Measurements from ENCODE around the gene PTPRD.
"Not testable (repeated sequence)": the region's sequence is repeated elsewhere in the genome, so short reads cannot be mapped to it uniquely, and the experiment has no call there.

The PTPRD gene

DNA sequence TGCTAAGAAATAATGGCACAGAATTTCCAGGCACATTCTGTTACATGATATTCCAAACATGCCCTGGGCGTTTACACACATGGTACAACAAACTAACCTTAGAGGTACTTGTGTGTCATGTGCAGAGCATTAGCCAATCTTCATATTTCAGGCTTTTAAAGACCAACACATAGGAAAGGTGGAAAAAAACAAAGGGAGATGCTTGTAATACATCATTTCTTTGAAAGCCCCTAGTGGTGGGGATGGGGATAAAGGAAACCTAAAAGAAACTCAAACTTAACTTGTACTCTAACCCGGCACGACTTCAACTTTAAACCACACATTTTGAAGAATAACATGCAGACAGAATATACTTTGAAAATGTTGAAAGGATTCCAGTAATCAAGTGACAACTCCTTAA is 133.6 kb downstream of the PTPRD start:
- DNase-seq (ENCODE audit: low read depth, low spot score): no peak

DNA sequence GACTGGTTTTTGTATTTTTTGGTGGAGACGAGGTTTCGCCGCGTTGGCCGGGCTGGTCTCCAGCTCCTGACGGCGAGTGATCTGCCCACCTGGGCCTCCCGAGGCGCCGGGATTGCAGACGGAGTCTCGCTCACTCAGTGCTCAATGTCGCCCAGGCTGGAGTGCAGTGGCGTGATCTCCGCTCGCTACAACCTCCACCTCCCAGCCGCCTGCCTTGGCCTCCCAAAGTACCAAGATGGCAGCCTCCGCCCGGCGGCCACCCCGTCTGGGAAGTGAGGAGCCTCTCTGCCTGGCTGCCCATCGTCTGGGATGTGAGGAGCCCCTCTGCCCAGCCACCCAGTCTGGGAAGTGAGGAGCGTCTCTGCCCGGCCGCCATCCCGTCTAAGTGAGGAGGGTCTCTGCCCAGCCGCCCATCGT is 163.6 kb downstream of the PTPRD start:
- DNase-seq (ENCODE audit: low read depth, low spot score): not testable (repeated sequence)

DNA sequence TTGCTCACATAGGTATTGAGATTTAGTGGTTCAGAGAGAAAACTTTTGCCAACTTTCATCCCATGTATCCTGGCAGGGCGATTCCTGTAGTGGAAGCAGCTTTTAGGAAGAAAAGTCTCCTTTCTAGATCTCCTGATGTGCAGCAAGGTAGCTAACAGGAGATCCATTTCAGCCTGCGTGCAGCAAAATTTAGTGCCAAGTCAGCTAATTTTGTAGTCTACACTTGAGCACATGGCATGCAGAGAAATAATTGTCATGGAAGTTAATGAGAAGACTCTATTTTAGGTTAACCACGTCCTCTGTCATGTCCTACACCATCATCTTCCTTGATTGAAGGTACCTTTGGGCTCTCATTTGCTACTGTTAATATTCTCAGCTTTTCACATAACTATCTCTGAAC is 165.8 kb downstream of the PTPRD start:
- DNase-seq (ENCODE audit: low read depth, low spot score): no peak

DNA sequence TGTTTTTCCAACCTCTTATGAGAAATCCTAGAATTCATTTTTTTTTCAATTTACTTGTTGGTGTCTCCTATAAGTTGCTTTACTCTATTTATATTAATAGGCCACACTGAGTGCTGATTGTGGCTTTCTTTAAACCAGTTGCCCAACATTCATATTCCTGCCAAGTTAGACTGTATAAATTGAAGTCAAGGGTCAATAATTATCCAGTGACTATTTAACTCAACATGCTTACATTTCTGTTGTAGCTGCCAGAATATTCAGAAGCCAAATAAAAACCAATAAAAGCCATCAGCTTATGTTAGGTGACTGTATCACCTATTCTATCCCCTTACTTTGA is 169.0 kb downstream of the PTPRD start:
- no peak for DNase-seq (ENCODE audit: low read depth, low spot score)

DNA sequence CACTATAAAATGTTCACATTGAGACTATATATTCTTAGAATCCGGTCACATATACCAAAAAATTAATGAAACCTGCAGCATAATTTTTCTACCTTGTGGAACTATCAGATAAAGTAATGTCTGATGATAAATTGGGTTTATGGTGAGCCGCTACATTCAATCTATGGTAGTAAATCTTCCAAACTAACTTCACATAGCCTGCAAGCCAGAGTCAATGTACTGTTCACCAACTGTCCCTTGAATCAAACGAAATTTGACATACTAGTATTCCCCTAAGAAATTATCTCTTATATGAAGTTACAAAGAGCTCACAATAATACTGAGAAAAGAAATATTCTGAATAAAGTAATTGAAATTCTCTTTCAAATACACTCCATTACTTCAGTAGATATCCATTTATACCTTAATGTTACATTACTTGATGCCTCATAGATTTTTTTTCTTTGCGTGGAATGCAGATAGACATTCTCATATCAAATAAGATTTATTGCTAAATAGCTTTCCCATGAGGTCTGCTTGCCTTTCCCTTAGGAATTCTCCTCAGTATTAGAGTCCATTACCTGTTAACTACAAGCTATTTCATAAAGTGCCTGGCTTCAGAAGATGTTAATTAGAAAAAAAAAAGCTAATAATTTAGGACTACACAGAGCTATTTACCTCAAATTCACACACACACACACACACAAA is 169.5 kb downstream of the PTPRD start:
- no peak for DNase-seq (ENCODE audit: low read depth, low spot score)

DNA sequence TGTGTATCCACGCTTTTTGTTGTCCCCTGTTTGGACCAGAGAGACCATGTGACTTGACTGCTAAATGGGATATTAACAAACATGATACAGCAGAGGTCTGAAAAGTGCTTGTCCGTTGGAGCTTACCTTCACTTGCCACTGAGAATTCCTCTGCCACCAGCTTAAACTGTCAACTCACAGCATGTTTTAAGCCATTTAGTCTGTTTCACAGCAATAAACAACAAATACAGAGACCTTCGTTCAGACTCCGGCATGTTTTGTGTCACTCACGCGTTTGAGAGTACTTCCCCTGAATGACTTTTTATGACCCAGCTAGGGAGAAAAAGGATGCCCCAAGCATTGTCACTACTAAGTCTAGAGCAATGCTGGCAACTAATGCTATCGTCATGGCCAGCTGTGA is 173.8 kb downstream of the PTPRD start:
- no peak for DNase-seq (ENCODE audit: low read depth, low spot score)

DNA sequence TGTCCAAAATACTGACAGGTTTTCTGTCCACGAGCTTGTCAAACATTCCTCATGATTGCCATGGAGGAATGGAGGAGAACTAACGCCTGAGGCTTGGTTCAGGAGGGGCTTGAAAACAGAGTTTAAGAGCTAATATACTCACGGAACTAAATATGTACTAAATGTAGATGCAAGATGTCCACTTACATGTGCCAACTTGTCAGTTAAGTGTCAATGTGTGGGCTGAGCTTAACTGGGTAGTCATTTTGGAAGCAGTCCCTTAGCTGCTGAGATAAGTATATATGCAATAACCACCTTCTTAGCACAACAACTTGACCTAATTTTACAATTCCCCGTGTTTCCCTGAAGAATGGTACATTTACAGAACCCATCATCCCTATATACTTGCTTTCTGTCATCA is 176.0 kb downstream of the PTPRD start:
- no peak for DNase-seq (ENCODE audit: low read depth, low spot score)

DNA sequence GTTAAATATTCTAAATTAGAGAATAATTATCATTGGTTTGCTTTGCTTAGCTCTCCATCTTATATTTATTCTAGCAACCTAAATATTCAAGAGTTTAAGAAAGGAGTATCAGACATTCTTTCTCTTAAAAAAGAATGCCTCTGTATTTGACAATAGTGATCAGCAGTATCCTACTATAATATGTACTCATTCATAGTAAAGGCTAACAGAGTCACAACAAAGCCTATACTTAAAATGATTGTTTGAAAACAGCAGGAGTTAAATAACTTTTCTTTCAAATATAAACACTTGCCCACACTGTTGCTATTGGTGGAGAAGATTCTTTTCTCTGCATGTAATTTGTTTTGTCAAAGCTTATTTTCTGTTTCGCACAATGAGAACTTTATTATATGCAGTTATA is 178.4 kb downstream of the PTPRD start:
- no peak for DNase-seq (ENCODE audit: low read depth, low spot score)

DNA sequence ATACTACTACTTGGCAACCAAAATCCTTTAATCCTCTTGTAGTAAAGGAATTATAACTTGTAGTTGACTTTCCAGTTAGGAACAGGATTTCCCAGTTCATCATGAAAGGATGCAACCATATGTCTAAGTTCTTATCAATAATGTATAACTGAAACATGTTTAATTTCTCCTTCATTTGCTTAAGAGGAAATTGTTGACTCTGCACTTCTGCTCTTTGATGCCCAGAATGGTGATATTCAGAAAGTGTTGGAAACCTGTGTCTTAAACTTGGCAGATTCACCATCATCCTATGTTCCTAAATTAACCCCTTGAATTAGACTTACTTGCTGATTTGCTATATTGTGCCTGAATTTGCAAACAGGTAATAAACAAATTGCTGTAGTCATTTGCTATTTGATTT is 201.5 kb downstream of the PTPRD start:
- no peak for DNase-seq (ENCODE audit: low read depth, low spot score)

DNA sequence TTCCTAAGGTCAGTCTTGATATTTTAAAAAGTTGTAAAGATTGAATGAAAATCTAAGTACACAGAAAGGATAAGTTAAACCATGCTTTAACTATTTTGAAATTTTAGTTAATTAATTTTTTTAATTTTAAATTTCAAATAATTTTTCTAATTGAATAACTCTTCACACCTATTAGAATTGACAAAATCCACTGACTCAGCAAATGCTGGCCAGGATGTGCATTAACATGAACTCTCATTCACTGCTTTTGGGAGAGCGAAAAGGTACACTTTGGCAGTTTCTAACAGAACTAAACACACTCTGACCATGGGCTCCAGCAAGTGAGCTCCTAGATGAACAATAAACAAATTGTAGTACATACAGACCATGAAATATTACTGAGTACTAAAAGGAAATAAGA is 209.5 kb downstream of the PTPRD start:
- DNase-seq (ENCODE audit: low read depth, low spot score): no peak

DNA sequence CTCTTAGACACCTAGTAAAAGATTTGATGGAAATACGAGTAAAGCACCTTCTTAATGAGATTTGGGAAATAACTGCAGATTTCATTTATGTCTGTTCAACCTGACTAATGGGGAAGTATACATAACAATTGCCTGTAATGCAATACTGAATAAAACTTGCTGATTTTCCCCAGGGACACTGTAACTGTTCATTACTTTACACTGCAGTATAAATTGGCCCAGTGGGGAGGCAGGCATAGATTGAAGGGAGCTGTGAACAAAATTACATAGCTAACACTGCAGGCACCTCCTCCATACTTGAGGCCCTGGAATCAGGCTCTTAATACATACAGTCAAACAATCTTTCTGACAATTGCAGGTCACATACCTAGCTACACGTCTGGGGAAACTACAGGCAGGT is 216.2 kb downstream of the PTPRD start:
- no peak for DNase-seq (ENCODE audit: low read depth, low spot score)

DNA sequence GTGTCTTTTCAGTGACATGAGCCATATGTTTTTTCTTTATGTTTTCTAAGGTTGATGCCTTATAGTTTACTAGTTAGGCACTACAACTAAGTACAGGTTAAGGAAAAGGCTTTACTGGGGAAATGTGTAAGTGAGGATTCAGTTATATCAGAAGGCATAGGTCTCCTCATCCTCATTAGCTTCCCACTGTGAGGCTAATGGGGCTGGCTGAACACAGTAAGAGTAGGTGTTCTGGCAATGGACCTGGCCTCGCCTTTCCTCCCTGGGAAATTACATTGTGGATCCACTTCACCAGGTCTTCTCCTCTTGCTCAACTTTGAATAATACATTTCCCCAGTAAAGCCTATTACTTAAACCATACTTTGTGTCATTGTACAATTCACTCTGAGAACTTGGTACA is 225.5 kb downstream of the PTPRD start:
- DNase-seq (ENCODE audit: low read depth, low spot score): no peak

DNA sequence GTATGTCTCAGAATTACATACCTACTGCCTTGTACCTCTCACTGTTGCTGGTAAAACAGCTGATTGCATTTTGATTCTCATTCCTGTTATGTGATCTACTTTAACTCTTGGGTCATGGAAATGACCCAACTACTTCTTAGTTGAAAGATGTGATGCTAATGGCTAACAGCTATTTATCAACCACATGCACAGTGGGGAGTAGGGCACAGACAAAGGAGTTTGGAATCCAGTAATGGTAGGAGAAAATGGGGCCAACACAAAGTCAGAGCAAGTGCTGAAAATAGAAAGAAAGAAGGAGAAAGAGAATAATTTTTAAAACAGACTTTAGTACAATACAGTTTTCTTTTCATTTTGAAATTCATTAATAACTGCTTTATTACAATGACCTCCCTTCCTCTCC is 241.0 kb downstream of the PTPRD start:
- no peak for DNase-seq (ENCODE audit: low read depth, low spot score)

DNA sequence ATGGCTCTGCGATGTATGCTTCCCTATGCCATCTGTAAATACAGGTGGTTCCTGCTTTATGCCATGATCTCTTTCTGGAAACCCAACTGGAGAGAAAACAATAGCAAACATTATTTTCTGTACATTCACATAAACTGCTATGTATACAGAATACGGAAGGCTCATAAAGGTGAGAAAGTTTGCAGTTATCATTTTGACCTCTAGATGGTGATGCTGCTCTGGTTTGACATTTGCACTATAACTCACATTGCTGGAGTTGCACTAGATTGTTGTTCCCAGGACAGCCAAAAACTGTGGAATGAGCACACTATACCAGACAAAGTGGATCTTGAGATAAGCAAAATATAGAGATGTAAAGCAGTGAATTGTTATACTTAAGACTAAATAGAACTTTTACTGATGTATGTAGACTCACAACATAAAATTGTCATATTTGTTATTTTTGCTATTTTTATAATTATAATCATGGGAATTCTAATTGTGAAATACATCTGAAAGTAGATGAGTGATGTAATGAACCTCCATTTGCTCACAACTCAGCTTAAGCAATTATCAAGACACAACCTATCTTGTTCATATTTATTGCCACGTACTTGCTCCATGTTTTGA is 246.5 kb downstream of the PTPRD start:
- no peak for DNase-seq (ENCODE audit: low read depth, low spot score)

DNA sequence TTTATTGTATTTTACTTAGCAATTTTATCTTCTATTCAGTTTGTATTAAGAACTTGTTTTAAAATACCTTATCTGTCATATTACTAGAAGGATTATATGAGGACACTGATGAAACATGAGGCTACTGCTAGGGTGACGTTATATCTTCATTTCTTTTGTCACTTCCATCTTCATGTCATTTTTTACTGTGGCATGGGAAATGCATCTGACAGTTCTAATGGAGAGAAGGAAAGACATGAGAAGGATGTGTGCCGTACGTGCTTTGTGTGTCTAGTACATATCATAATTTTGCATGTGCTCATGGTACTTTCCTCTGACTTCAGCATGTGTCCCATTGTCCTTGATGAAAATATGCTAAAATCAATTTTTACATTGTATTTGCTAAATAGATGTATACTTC is 258.2 kb downstream of the PTPRD start:
- no peak for DNase-seq (ENCODE audit: low read depth, low spot score)

DNA sequence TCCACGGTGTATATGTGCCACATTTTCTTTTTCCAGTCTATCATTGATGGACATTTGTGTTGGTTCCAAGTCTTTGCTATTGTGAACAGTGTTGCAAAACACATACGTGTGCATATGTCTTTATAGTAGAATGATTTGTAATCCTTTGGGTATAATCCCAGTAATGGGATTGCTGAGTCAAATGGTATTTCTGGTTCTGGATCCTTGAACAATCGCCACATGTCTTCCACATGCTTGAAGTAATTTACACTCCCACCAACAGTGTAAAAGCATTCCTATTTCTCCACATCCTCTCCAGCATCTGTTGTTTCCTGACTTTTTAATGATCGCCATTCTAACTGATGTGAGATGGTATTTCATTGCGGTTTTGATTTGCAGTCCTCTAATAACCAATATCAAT is 267.2 kb downstream of the PTPRD start:
- not testable (repeated sequence) for DNase-seq (ENCODE audit: low read depth, low spot score)

DNA sequence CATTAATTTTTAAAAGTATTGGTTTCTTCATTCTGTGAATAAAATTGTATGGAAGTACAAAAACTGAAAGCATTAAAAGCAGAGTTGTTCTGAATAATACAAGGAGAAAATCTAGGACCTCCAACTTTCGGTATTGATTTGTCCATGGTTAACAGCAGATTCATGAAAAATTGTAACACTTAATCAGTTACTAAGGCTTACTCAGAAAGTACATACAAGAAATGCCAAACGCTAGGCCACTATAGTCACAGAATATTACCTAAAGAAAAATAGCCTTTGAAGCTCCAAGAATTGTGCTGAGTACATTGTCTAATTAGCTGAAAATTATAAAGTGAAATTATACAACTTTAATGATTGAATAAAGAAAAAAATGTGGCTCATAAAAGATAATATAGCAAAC is 271.7 kb downstream of the PTPRD start:
- DNase-seq (ENCODE audit: low read depth, low spot score): no peak

DNA sequence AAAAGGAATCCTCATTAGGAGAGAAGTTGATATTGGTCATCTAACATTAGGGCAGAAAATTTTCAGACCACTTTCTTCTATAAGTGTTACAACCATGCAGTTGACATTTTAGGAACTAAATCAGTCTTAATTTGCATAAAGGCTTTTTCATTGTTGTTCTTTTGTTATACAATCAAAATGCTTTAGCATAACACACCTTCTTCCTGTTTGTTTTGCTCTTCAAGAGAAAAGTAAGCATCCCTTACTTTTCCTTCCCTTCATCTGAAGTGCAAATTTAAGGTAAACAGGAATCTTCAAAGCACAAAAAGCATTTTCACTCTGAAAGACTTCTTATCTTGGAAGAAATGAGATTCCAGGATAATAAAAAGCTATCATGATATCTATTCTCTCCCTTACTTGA is 273.6 kb downstream of the PTPRD start:
- DNase-seq (ENCODE audit: low read depth, low spot score): no peak

DNA sequence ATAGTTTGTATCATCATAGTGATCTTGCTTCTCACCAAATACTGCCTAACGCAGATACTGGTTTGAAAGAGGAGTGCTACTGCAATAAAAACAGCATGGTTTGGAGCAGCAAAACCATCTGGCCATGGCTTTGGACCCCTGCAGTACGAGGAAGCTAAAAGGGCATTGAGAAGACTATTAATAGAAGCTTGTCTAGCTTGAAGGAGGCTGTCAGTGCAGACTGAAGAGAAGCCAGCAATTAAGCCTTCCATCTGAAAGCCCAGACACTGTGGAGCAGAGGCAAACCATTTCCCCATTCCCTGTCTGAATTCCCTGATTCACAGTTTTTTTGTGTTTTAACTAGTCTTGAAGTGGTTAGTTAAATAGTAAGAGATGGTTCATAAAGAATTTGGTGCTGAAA is 281.6 kb downstream of the PTPRD start:
- DNase-seq (ENCODE audit: low read depth, low spot score): no peak

DNA sequence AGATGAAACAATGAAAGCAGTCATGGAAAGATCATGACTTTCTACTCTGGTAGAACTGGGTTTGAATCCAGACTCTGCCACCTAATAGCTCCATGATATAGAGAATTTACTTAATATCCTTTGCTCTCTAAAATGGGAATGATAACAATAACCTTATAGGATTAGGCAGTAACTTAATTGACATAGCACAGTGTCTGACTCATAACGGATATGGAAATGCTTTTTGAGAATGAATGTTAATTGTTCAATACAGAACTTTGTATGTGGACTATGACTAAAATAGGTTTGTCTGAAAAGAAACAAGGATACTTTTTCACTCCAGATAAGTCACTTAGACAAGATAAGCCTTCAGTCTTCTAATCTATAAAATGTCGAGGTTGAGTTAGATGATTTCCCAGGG is 330.7 kb downstream of the PTPRD start:
- DNase-seq (ENCODE audit: low read depth, low spot score): no peak

DNA sequence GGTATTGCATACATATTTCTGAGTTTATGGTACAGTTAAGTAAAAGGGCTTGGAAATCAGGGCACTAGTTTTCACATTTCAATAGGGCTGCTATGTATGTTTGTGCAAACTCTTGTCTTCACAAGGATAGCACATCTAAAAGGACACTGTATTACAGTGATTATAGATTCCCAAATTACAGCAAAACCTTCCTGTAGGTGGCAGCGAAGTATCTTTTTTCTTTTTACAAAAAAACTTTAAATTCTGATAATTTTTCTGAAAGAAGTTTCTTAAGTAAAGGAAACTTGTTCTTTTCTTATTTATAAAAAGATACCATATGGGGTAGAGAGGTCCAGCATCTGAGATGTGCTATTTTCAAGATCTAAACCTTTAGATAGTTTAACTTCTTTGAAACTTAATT is 337.8 kb downstream of the PTPRD start:
- no peak for DNase-seq (ENCODE audit: low read depth, low spot score)

DNA sequence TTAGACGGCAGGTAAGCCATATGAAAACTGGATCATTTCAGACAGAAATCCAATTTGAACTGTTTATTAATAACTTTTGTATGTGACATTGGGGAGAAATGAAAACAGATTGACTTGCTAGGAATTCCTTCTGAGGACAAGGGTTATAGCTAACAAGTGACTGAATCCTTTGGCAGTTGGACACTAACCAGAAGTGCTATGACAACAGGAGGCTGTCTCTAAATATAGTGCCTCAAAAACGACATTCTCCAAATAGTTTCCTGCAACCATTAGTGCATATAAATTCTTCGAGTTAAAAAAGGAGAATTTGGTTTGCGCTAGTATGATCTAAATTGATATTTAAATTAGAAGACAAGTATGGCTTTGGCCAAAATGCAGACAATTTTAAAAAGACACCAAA is 338.6 kb downstream of the PTPRD start:
- DNase-seq (ENCODE audit: low read depth, low spot score): no peak

DNA sequence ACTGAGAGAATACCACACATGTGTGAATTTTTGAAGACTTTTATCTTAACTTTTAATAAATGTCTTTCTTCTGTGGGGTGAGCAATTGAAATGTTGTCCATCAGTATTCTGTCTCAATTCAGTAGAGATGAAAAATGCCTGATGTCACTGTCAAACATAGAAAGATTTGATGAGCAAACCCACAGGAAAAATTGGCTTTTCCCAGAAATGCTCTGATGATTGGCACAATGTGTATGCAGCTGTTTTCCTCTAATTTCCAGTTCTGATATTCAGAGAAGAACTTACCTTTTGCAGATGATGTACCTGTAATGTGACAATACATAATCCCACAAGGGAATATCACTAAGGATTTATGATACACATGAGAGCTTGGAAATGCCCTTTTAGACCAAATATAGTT is 340.0 kb downstream of the PTPRD start:
- DNase-seq (ENCODE audit: low read depth, low spot score): no peak
